Mucosa of stomach (tissue), 1 donor: ENCODE results near the gene PXDN.
A peak's percentile ranks its signal among the peaks of the same experiment; 100 is the strongest.
"Not testable (repeated sequence)": the region's sequence is repeated elsewhere in the genome, so short reads cannot be mapped to it uniquely, and the experiment has no call there.

Experiments
- H3K27me3 ChIP-seq: one replicate; pipeline ENCODE4 v1.7.0; 2013; ENCODE audit warnings: mild to moderate bottlenecking, low read length; ENCODE audit not compliant: control insufficient read depth, insufficient read depth
- H3K36me3 ChIP-seq: one replicate; pipeline ENCODE4 v1.7.0; 2013; ENCODE audit warnings: low read length; ENCODE audit not compliant: control insufficient read depth, insufficient read depth
- H3K4me1 ChIP-seq: one replicate; pipeline ENCODE4 v1.7.0; 2013; ENCODE audit warnings: mild to moderate bottlenecking, low read length; ENCODE audit not compliant: control insufficient read depth, insufficient read depth
- H3K4me3 ChIP-seq: one replicate; pipeline ENCODE4 v1.7.0; 2013; ENCODE audit warnings: low read length
- H3K9ac ChIP-seq: one replicate; pipeline ENCODE4 v1.7.0; 2013; ENCODE audit warnings: mild to moderate bottlenecking, low read length, moderate library complexity
- H3K9me3 ChIP-seq: one replicate; pipeline ENCODE4 v1.7.0; 2013; ENCODE audit warnings: mild to moderate bottlenecking, low read length, moderate library complexity; ENCODE audit not compliant: control insufficient read depth
- donor health status: Pancreatic carcinoma.

The PXDN gene

GRCh38 chr2:1741851-1742250, 2.5 kb downstream of the PXDN start:
- Histone ChIP-seq H3K4me1 (peaks cover 4% of the 10 kb centered on the region), H3K4me3 (no peak overlapping the region), H3K9me3 (no peaks in the 10 kb centered on the region)

DNA sequence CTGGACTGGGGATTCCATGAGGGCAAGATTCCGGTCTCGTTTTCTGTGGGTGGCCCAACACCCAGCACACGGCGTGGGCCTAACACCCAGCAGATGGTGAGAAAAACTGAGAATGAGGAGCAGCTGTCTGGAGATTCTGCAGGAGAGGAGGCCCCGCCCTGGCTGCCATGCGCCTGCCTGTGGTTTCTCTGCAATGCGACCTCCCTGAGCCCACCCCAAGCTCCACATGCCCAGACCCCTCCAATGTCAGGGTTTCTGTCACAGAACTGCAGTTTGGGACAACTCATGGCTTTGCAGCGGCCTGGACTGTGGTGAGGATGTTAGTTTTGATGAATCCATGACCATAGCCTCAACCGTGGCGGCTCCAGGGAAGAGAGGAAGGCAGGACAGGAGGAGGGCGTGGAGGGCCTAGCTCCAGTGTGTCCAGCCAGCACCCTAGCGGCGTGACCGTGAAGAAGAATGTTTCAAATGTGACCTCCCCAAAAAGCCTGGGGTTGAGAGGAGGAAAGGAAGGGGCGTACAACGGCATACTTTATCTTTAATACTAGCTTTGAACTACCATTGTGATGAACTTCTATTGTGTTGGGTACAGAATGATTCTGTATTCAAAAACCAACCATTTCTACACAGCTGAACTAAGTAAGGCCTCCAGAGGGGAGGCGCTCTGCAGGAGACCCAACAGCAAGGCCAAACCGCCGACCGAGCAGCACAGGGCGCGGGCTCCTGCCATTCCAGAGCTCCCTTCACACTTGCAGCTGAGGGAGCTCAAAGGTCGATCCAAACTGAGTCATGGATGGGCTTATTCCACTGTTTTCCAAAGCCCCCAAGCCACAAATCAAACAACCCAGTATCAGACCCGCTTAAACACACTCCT, 3.4 kb downstream of the PXDN start:
- Histone ChIP-seq H3K9me3 (no peaks in the 10 kb centered on the region), H3K36me3 (no peaks in the 10 kb centered on the region), H3K4me3 (no peak overlapping the region), H3K9ac (no peak overlapping the region), H3K27me3 (peaks cover 14% of the 10 kb centered on the region), H3K4me1 (peaks cover 4% of the 10 kb centered on the region)

More at GRCh38 chr2:1741851-1742250, 2.5 kb downstream of the PXDN start:
- H3K36me3 ChIP-seq = no peaks in the 10 kb centered on the region
- no peak overlapping the region for H3K9ac ChIP-seq
- H3K27me3 ChIP-seq = peaks cover 14% of the 10 kb centered on the region

GRCh38 chr2:1739961-1740715, 4.2 kb downstream of the PXDN start:
- peak overlapping the region; percentile 4 for H3K4me3 ChIP-seq
- H3K9ac ChIP-seq = no peak overlapping the region
- H3K36me3 ChIP-seq = no peaks in the 10 kb centered on the region
- peaks cover 4% of the 10 kb centered on the region for H3K4me1 ChIP-seq
- no peaks in the 10 kb centered on the region for H3K9me3 ChIP-seq
- peaks cover 14% of the 10 kb centered on the region for H3K27me3 ChIP-seq

- peak overlapping the region; percentile 4 for H3K4me3 ChIP-seq
- H3K4me1 ChIP-seq = peaks cover 4% of the 10 kb centered on the region
Measured at GRCh38 chr2:1739322-1739957, 4.9 kb downstream of the PXDN start.

GRCh38 chr2:1738646-1739302, 5.5 kb downstream of the PXDN start:
- H3K4me1 ChIP-seq = peaks cover 4% of the 10 kb centered on the region
- no peak overlapping the region for H3K9ac ChIP-seq
- no peak overlapping the region for H3K4me3 ChIP-seq
- H3K9me3 ChIP-seq = no peaks in the 10 kb centered on the region
- peaks cover 9% of the 10 kb centered on the region for H3K27me3 ChIP-seq
- H3K36me3 ChIP-seq = no peaks in the 10 kb centered on the region

More at GRCh38 chr2:1739322-1739957, 4.9 kb downstream of the PXDN start:
- no peaks in the 10 kb centered on the region for H3K36me3 ChIP-seq
- no peak overlapping the region for H3K9ac ChIP-seq
- H3K27me3 ChIP-seq = peaks cover 9% of the 10 kb centered on the region
- no peaks in the 10 kb centered on the region for H3K9me3 ChIP-seq

DNA sequence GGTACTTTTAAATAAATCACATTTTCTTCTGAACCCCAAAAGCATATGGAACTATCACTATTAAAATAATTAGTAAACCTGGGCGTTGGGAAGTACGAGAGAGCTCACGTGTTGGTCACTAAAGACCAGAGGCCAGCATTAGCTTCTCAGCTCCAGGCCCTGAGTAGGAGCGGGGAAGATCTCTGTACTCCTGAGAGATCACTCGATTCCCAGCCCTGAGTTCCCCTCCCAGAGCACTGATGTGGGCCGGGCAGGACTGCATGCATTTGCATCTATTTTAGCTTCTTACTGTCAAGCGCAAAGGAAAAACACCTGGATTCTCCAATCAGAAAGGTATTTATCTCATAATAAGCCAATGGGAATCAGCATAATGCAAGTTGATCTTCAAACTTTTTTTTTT, 6.2 kb downstream of the PXDN start:
- H3K36me3 ChIP-seq = no peaks in the 10 kb centered on the region
- H3K4me1 ChIP-seq = peaks cover 4% of the 10 kb centered on the region
- H3K4me3 ChIP-seq = no peak overlapping the region
- peaks cover 8% of the 10 kb centered on the region for H3K27me3 ChIP-seq
- H3K9me3 ChIP-seq = no peaks in the 10 kb centered on the region
- H3K9ac ChIP-seq = no peak overlapping the region

DNA sequence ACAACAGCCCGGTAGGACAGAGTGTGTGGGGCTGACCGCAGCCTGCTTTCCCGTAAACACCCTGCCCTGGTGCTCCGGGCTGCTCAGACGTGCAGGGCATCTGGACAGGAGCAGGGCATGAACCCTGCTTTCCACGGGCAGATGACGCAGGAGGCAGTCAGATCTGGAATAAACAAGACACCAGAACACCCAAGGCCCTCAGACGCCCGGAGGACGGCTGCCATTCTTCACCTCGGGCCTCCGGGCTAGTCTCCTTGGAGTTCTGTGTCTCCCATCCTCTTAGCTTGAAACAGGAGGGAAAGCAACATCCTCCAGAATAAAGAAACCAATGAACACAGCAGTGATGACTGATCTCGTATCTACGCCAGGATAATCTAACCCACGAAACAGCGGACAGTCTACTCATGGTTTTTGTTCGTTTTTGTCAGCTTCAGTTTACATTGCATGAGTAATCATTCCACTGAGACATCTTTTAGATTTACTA, 7.3 kb downstream of the PXDN start:
- Histone ChIP-seq H3K4me1 (peaks cover 4% of the 10 kb centered on the region), H3K9me3 (no peaks in the 10 kb centered on the region), H3K9ac (no peak overlapping the region), H3K27me3 (no peaks in the 10 kb centered on the region), H3K4me3 (no peak overlapping the region), H3K36me3 (no peaks in the 10 kb centered on the region)

GRCh38 chr2:1736045-1736444, 8.3 kb downstream of the PXDN start:
- no peaks in the 10 kb centered on the region for H3K36me3 ChIP-seq
- H3K4me3 ChIP-seq = no peak overlapping the region
- peaks cover 8% of the 10 kb centered on the region for H3K4me1 ChIP-seq
- no peak overlapping the region for H3K9ac ChIP-seq
- no peaks in the 10 kb centered on the region for H3K27me3 ChIP-seq
- no peaks in the 10 kb centered on the region for H3K9me3 ChIP-seq

- H3K9me3 ChIP-seq, H3K4me1 ChIP-seq, H3K4me3 ChIP-seq, H3K36me3 ChIP-seq, H3K9ac ChIP-seq, H3K27me3 ChIP-seq: not testable (repeated sequence)
Measured at GRCh38 chr2:1733298-1733697, 11.0 kb downstream of the PXDN start.

DNA sequence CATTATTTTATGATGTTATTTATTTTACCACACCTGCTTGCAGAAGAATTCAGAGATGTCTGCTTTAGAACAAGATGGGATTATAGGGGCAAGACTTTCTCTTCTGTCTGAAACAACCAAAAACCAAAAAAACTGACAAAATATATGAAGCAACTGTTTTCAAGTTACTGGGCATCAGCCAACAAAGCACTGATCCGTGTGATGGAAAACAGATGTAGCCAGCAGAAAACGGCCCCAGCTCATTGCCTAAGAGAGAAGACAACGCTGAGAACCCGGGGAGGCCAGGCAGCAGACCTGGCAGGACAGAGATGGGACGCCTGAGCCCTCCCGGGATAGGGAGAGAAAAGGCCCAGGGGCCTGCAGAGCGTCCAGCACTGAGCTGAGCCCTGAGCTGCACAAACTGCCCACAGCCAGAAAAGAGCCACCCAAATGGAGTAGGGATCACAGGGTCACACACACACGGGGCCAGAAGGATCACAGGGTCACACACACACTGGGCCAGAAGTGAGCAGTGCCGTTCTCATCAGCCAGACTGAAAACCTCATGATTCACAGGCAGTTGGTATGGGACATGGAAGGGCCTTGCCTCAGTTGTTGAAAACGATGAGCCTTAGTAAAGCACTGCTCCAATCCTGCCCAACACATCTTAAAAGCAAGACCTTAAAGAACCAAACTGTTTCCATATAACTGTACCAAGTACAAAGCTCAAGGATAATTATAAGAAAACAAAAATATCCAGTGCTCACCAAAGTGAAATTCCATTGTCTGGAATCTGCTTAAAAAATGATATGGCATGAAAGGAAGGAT, 12.1 kb downstream of the PXDN start:
- H3K9me3 ChIP-seq = no peaks in the 10 kb centered on the region
- no peaks in the 10 kb centered on the region for H3K36me3 ChIP-seq
- no peak overlapping the region for H3K4me3 ChIP-seq
- no peaks in the 10 kb centered on the region for H3K27me3 ChIP-seq
- no peak overlapping the region for H3K9ac ChIP-seq
- H3K4me1 ChIP-seq = peaks cover 9% of the 10 kb centered on the region

DNA sequence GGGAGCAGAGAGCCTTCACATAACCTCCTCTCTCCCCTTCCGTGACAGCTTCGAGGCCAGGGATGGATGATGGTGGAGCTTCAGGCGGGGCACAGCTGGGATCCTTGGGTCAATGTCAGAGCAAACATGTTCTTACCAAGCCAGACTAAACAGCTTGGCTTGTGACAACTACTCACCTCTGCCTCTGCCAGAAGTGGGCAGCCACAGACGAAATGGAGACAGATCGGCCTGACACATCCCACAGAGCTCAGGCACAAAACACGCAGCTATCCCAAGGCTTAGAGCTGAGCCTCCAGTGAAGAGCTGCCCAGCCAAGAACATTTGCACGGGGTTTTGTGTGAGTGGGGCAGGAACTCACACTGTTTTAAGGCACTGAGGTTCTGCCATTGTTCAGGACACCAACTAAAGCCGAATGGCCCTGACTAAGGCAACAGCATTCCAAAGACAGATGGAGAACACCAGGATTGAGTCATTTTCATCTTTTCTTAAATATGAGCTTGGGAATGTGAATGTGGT, 12.8 kb downstream of the PXDN start:
- peaks cover 9% of the 10 kb centered on the region for H3K4me1 ChIP-seq
- H3K27me3 ChIP-seq = no peaks in the 10 kb centered on the region
- H3K9me3 ChIP-seq = no peaks in the 10 kb centered on the region
- H3K36me3 ChIP-seq = no peaks in the 10 kb centered on the region
- no peak overlapping the region for H3K4me3 ChIP-seq
- no peak overlapping the region for H3K9ac ChIP-seq
